ENCODE results near the gene AICDA.

AICDA gene

GRCh38 chr12:8553088-8553627 lies 59.5 kb downstream of the AICDA start:
- DNase-seq: peak; percentile 89
